HepG2 (cell line): ENCODE data around the gene SEPHS2. TPM values are rescaled to one million over a fixed set of nuclear protein-coding genes. Genes with fewer than 3 reads are reported as not detected.

Experiments used
- ARID3A ChIP-seq: IDR thresholded peaks from 2 replicates; pipeline ENCODE4 v1.6.1; 2012; ENCODE audit warnings: low read depth, low read length, improper control_type of control experiment
- CBX5 ChIP-seq: sonication (generic); formaldehyde crosslinking; IDR thresholded peaks from 2 replicates; pipeline ENCODE4 v1.4.0; 2020; ENCODE audit warnings: missing genetic modification reagents, borderline replicate concordance
- CSRNP1 ChIP-seq: sonication (generic); formaldehyde crosslinking; IDR thresholded peaks from 2 replicates; pipeline ENCODE4 v1.8.1; 2023; ENCODE audit warnings: mild to moderate bottlenecking, missing genetic modification reagents
- DBP ChIP-seq: sonication (generic); formaldehyde crosslinking; IDR thresholded peaks from 2 replicates; pipeline ENCODE4 v1.4.0; 2020; ENCODE audit warnings: missing genetic modification reagents; ENCODE audit errors: not compliant biosample characterization
- DMTF1 ChIP-seq: sonication (generic); formaldehyde crosslinking; IDR thresholded peaks from 2 replicates; pipeline ENCODE4 v1.4.0; 2020; ENCODE audit warnings: mild to moderate bottlenecking, missing genetic modification reagents
- POLR2AphosphoS2 ChIP-seq: IDR thresholded peaks from 2 replicates; pipeline ENCODE4 v1.6.1; 2011; ENCODE audit warnings: low read depth, low read length, improper control_type of control experiment
- RNF2 ChIP-seq: fragments of 450-650 bp; conservative IDR thresholded peaks from 2 replicates; pipeline ENCODE4 v1.6.1; 2016; ENCODE audit warnings: low read depth
- SMC3 ChIP-seq: IDR thresholded peaks from 2 replicates; pipeline ENCODE4 v1.6.1; 2011; ENCODE audit warnings: low read length, improper control_type of control experiment
- TCF7 ChIP-seq: sonication (generic); IDR thresholded peaks from 2 replicates; pipeline ENCODE4 v1.6.1; 2016; ENCODE audit warnings: antibody characterized with exemption, low read depth
- ZMAT3 ChIP-seq: sonication (generic); formaldehyde crosslinking; conservative IDR thresholded peaks from 2 replicates; pipeline ENCODE4 v1.7.0; 2021; ENCODE audit warnings: missing genetic modification reagents
- ZNF253 ChIP-seq: sonication (generic); formaldehyde crosslinking; IDR thresholded peaks from 2 replicates; pipeline ENCODE4 v1.8.0; 2022; ENCODE audit warnings: mild to moderate bottlenecking, missing genetic modification reagents, borderline replicate concordance
- ZNF296 ChIP-seq: sonication (generic); formaldehyde crosslinking; conservative IDR thresholded peaks from 2 replicates; pipeline ENCODE4 v1.5.0; 2020; ENCODE audit warnings: mild to moderate bottlenecking, missing genetic modification reagents
- ZNF333 ChIP-seq: sonication (generic); formaldehyde crosslinking; IDR thresholded peaks from 2 replicates; pipeline ENCODE4 v1.4.0; 2020; ENCODE audit warnings: mild to moderate bottlenecking, missing genetic modification reagents, borderline replicate concordance
- ZNF34 ChIP-seq: sonication (generic); formaldehyde crosslinking; IDR thresholded peaks from 2 replicates; pipeline ENCODE4 v1.4.0; 2020; ENCODE audit warnings: mild to moderate bottlenecking, missing genetic modification reagents, borderline replicate concordance
- ZNF382 ChIP-seq: sonication (generic); formaldehyde crosslinking; IDR thresholded peaks from 2 replicates; pipeline ENCODE4 v1.5.0; 2020; ENCODE audit warnings: missing genetic modification reagents, mild to moderate bottlenecking, borderline replicate concordance
- ZNF543 ChIP-seq: sonication (generic); formaldehyde crosslinking; IDR thresholded peaks from 2 replicates; pipeline ENCODE4 v1.4.0; 2020; ENCODE audit warnings: mild to moderate bottlenecking, missing genetic modification reagents
- ZNF567 ChIP-seq: sonication (generic); formaldehyde crosslinking; IDR thresholded peaks from 2 replicates; pipeline ENCODE4 v1.8.1; 2023; ENCODE audit warnings: mild to moderate bottlenecking, missing genetic modification reagents, borderline replicate concordance
- ZNF660 ChIP-seq: sonication (generic); formaldehyde crosslinking; IDR thresholded peaks from 2 replicates; pipeline ENCODE4 v1.5.1; 2020; ENCODE audit warnings: mild to moderate bottlenecking, low read depth, missing genetic modification reagents, borderline replicate concordance
- ZNF691 ChIP-seq: sonication (generic); formaldehyde crosslinking; IDR thresholded peaks from 2 replicates; pipeline ENCODE4 v1.4.0; 2020; ENCODE audit warnings: missing genetic modification reagents, low read depth, mild to moderate bottlenecking, borderline replicate concordance
- polyA plus RNA-seq, 8 experiments: library from polyadenylated mRNA; depleted of rRNA in 3 of 8; stranded (reverse) in 7 of 8; unstranded in 1 of 8; fragments of >200 nt; fragmentation: Illumina TruSeq in 4 of 8; extraction: Trizol in 4 of 8; gene quantifications; 2 replicates each; pipeline versions ENCODE4 v1.2.1 to v1.2.3, GENCODE V29; 2011 to 2016; ENCODE audit warnings: low read depth in 4 of 8, missing spikeins in 1 of 8, mixed read lengths in 1 of 8; ENCODE audit not compliant: insufficient read depth in 1 of 8
- total RNA-seq, 5 experiments: library from RNA; depleted of rRNA; stranded (reverse); fragments of >200 nt; fragmentation: Illumina TruSeq; extraction: Trizol; gene quantifications; 2 replicates each; pipeline ENCODE4 v1.2.3, GENCODE V29; 2016; ENCODE audit warnings: low read depth in 1 of 5

The SEPHS2 gene
- total and polyA plus RNA-seq, 2 of the 13 experiments (the other 11 are each of a cell fraction or from before 2014, with no cell fraction given) = 20.7 to 127 TPM

GRCh38 chr16:30488764-30489605, 43.3 kb upstream of the SEPHS2 start (continued):
- TF ChIP-seq ARID3A (no peak), ZNF333 (CRISPR knock-in tag) (no peak), ZNF543 (CRISPR knock-in tag) (no peak), DBP (CRISPR knock-in tag) (no peak), ZNF691 (CRISPR knock-in tag) (no peak), ZNF660 (no peak), SMC3 (peak; percentile 32; the same call in 1 of the 2 replicates), DMTF1 (no peak), ZMAT3 (CRISPR knock-in tag) (no peak), TCF7 (no peak), POLR2AphosphoS2 (no peak), ZNF253 (CRISPR knock-in tag) (no peak), ZNF34 (CRISPR knock-in tag) (no peak), CBX5 (peak; percentile 64; the same call in 1 of the 2 replicates), CSRNP1 (CRISPR knock-in tag) (no peak), RNF2 (no peak), ZNF567 (CRISPR knock-in tag) (no peak), ZNF296 (CRISPR knock-in tag) (no peak), ZNF382 (CRISPR knock-in tag) (no peak)
